ENCODE results near the gene ARL16.
"Not testable (repeated sequence)": the region's sequence is repeated elsewhere in the genome, so short reads cannot be mapped to it uniquely, and the experiment has no call there.

ARL16 gene

GRCh38 chr17:81675515-81676221, 7.9 kb downstream of the ARL16 start:
- H3K4me3 ChIP-seq (ENCODE audit: low read depth, low read length); DNase-seq (ENCODE audit: low read depth); in situ Hi-C loops (cut with HindIII; ENCODE audit: low sequenced_read_pairs): not testable (repeated sequence)
- TF ChIP-seq CTCF (IDR thresholded peaks at IDR 0.05; ENCODE audit: low read depth, low read length, missing control alignments): peak; percentile 55

- no peak for TF ChIP-seq CTCF (IDR thresholded peaks at IDR 0.05; ENCODE audit: low read depth, low read length, missing control alignments)
- in situ Hi-C loops (cut with HindIII; ENCODE audit: low sequenced_read_pairs): no loop called here
- no peak overlapping the region for H3K4me3 ChIP-seq (ENCODE audit: low read depth, low read length)
- no peak for DNase-seq (ENCODE audit: low read depth)
These were observed 9.9 kb downstream of the ARL16 start for GRCh38 chr17:81673561-81674258.

- no peak for DNase-seq (ENCODE audit: low read depth)
- in situ Hi-C loops (cut with HindIII; ENCODE audit: low sequenced_read_pairs): no loop called here
- no peak for TF ChIP-seq CTCF (IDR thresholded peaks at IDR 0.05; ENCODE audit: low read depth, low read length, missing control alignments)
- H3K4me3 ChIP-seq (ENCODE audit: low read depth, low read length): no peak overlapping the region
These were observed 10.6 kb downstream of the ARL16 start for GRCh38 chr17:81672954-81673353.

- H3K4me3 ChIP-seq (ENCODE audit: low read depth, low read length): no peak overlapping the region
- no peak for DNase-seq (ENCODE audit: low read depth)
- TF ChIP-seq CTCF (IDR thresholded peaks at IDR 0.05; ENCODE audit: low read depth, low read length, missing control alignments): no peak
- in situ Hi-C loops (cut with HindIII; ENCODE audit: low sequenced_read_pairs): no loop called here
These were observed 11.1 kb downstream of the ARL16 start for GRCh38 chr17:81672504-81672903.

GRCh38 chr17:81667754-81668153, 15.8 kb downstream of the ARL16 start:
- no peak for TF ChIP-seq CTCF (IDR thresholded peaks at IDR 0.05; ENCODE audit: low read depth, low read length, missing control alignments)
- DNase-seq (ENCODE audit: low read depth): no peak
- in situ Hi-C loops (cut with HindIII; ENCODE audit: low sequenced_read_pairs): no loop called here
- H3K4me3 ChIP-seq (ENCODE audit: low read depth, low read length): peak overlapping the region; percentile 5

- DNase-seq (ENCODE audit: low read depth): peak; percentile 90
- H3K4me3 ChIP-seq (ENCODE audit: low read depth, low read length): peak within 1 kb of the TSS; percentile 96
- no peak for TF ChIP-seq CTCF (IDR thresholded peaks at IDR 0.05; ENCODE audit: low read depth, low read length, missing control alignments)
- in situ Hi-C loops (cut with HindIII; ENCODE audit: low sequenced_read_pairs): no loop called here
These were observed 17.0 kb downstream of the ARL16 start, which contains the start of the genes CCDC137 and OXLD1 for GRCh38 chr17:81666342-81667191. Gene CCDC137 (plus strand): TSS chr17:81666737. CDS start chr17:81666767, 30 bp downstream. Gene OXLD1 (minus strand): TSS chr17:81666605. CDS start chr17:81666577, 28 bp downstream.

Data from astrocyte of the cerebellum (primary cell).